SU-DHL-6 (cell line): ENCODE data around the gene CATSPER4.

Source experiments
- H2AFZ ChIP-seq: fragments of 200-600 bp; sonication (generic); 2 replicates; pipeline ENCODE4 v1.6.1; 2014; ENCODE audit warnings: low read depth, mild to moderate bottlenecking, moderate library complexity, mixed read lengths, antibody characterized with exemption, low read length; ENCODE audit not compliant: severe bottlenecking
- H3F3A ChIP-seq: fragments of 200-600 bp; shearing (Covaris generic); 2 replicates; pipeline ENCODE4 v1.6.0; 2016; ENCODE audit warnings: antibody characterized with exemption, mild to moderate bottlenecking; ENCODE audit not compliant: insufficient read depth
- H3K27ac ChIP-seq: fragments of 200-600 bp; sonication (generic); 2 replicates; pipeline ENCODE4 v1.5.1; 2016; ENCODE audit warnings: low read depth, mild to moderate bottlenecking, low read length, moderate library complexity, mixed read lengths
- H3K27me3 ChIP-seq: fragments of 200-600 bp; sonication (generic), shearing (Covaris generic); 2 replicates; pipeline ENCODE4 v1.6.0; 2014; ENCODE audit warnings: mild to moderate bottlenecking, low read length
- H3K36me3 ChIP-seq: fragments of 200-600 bp; sonication (generic); 2 replicates; pipeline ENCODE4 v1.6.1; 2014; ENCODE audit warnings: mild to moderate bottlenecking, low read length, mixed read lengths
- H3K4me2 ChIP-seq: fragments of 300-600, 200-600 bp; shearing (Covaris generic), sonication (generic); 2 replicates; pipeline ENCODE4 v1.6.0; 2014; ENCODE audit warnings: low read length, low read depth, mild to moderate bottlenecking; ENCODE audit not compliant: poor library complexity, severe bottlenecking
- H3K4me3 ChIP-seq: fragments of 200-600 bp; sonication (generic); 2 replicates; pipeline ENCODE4 v1.5.1; 2014; ENCODE audit warnings: antibody characterized with exemption, low read length, mild to moderate bottlenecking, mixed read lengths; ENCODE audit not compliant: insufficient read depth, poor library complexity, severe bottlenecking
- H3K79me2 ChIP-seq: fragments of 200-600 bp; sonication (generic); 2 replicates; pipeline ENCODE4 v1.6.1; 2014; ENCODE audit warnings: mild to moderate bottlenecking, low read length, moderate library complexity; ENCODE audit not compliant: insufficient read depth
- H3K9ac ChIP-seq: fragments of 200-600 bp; sonication (generic); 2 replicates; pipeline ENCODE4 v1.7.0; 2014; ENCODE audit warnings: mild to moderate bottlenecking, low read length
- H3K9me2 ChIP-seq: fragments of 200-600 bp; sonication (generic); replicated peaks from 2 replicates; pipeline ENCODE4 v1.6.1; 2014; ENCODE audit warnings: low read length; ENCODE audit not compliant: insufficient read depth
- H3K9me3 ChIP-seq: fragments of 200-600 bp; sonication (generic); 2 replicates; pipeline ENCODE4 v1.6.1; 2014; ENCODE audit warnings: low read length, mixed read lengths; ENCODE audit not compliant: insufficient read depth
- H4K20me1 ChIP-seq: fragments of 200-600 bp; sonication (generic); 2 replicates; pipeline ENCODE4 v1.6.1; 2014; ENCODE audit warnings: low read depth, mild to moderate bottlenecking, antibody characterized with exemption, low read length, moderate library complexity, mixed read lengths
- EZH2phosphoT487 ChIP-seq: fragments of 200-600 bp; sonication (generic), shearing (Covaris generic); conservative IDR thresholded peaks from 2 replicates; pipeline ENCODE4 v1.6.1; 2018; ENCODE audit warnings: mild to moderate bottlenecking, antibody characterized with exemption, low read length, moderate library complexity, mixed read lengths
- TF ChIP-seq, protein P1 (sequence below): fragments of 200-600 bp; sonication (generic); IDR thresholded peaks from one replicate; pipeline ENCODE4 v1.5.1; 2017; ENCODE audit warnings: antibody characterized with exemption, mild to moderate bottlenecking, low read length, moderate library complexity; ENCODE audit not compliant: insufficient read depth, poor library complexity, severe bottlenecking

CATSPER4 gene

DNA sequence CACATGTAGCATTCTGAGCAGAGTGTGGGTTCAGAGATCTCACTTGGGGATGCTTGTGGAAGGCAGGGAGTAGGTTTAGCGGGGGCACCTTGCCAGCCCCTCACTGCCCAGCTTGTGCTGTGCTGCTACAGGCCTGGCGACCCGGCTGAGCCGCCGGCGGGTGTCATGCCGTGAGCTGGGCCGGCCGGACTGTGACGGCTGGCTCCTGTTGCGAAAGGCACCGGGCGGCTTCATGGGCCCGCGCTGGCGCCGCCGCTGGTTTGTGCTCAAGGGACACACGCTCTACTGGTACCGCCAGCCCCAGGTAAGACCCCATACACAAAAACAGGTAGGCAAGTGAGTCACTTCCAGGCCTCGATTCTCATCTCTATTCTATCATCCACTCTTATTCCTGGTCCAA is 5.5 kb upstream of the CATSPER4 start:
- Histone ChIP-seq H3K9me3 (no peaks in the 10 kb centered on the region), H3K36me3 (no peaks in the 10 kb centered on the region), H3K4me2 (no peak overlapping the region), H4K20me1 (no peaks in the 10 kb centered on the region), H3K27me3 (no peaks in the 10 kb centered on the region), H3K4me3 (no peak overlapping the region), H2AFZ (no peak overlapping the region), H3K79me2 (no peaks in the 10 kb centered on the region), H3K9me2 (no peaks in the 10 kb centered on the region), H3K9ac (no peak overlapping the region), H3K27ac (no peak overlapping the region), H3F3A (no peaks in the 10 kb centered on the region)
- TF ChIP-seq EZH2phosphoT487: no peak
- TF ChIP-seq, protein P1, sequence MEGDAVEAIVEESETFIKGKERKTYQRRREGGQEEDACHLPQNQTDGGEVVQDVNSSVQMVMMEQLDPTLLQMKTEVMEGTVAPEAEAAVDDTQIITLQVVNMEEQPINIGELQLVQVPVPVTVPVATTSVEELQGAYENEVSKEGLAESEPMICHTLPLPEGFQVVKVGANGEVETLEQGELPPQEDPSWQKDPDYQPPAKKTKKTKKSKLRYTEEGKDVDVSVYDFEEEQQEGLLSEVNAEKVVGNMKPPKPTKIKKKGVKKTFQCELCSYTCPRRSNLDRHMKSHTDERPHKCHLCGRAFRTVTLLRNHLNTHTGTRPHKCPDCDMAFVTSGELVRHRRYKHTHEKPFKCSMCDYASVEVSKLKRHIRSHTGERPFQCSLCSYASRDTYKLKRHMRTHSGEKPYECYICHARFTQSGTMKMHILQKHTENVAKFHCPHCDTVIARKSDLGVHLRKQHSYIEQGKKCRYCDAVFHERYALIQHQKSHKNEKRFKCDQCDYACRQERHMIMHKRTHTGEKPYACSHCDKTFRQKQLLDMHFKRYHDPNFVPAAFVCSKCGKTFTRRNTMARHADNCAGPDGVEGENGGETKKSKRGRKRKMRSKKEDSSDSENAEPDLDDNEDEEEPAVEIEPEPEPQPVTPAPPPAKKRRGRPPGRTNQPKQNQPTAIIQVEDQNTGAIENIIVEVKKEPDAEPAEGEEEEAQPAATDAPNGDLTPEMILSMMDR: no peak

DNA sequence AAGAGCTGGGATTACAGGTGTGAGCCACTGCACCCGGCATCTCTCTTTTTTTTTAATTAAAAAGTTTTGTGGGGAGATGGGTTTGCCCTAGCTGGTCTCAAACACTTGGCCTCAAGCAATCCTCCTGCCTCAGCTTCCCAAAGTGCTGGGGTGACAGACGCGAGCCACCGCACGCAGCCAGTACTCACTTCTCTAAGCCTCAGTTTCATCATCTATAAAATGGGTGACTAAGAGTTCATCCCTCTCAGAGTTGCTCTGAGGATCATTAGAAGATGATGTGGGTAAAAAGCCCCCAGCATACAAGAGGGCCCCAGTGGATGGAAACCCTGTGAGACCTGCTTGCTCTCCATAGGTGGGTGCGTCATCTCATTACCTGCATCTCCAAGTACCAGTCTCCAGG is 2.5 kb upstream of the CATSPER4 start:
- Histone ChIP-seq H3K9me2 (no peaks in the 10 kb centered on the region), H3K27ac (no peak overlapping the region), H3K36me3 (no peaks in the 10 kb centered on the region), H3K9me3 (no peaks in the 10 kb centered on the region), H3K4me3 (no peak overlapping the region), H3K4me2 (no peak overlapping the region), H3F3A (no peaks in the 10 kb centered on the region), H2AFZ (no peak overlapping the region), H3K9ac (no peak overlapping the region), H4K20me1 (no peaks in the 10 kb centered on the region), H3K79me2 (no peaks in the 10 kb centered on the region), H3K27me3 (no peaks in the 10 kb centered on the region)
- TF ChIP-seq, protein P1: no peak
- TF ChIP-seq EZH2phosphoT487: no peak

DNA sequence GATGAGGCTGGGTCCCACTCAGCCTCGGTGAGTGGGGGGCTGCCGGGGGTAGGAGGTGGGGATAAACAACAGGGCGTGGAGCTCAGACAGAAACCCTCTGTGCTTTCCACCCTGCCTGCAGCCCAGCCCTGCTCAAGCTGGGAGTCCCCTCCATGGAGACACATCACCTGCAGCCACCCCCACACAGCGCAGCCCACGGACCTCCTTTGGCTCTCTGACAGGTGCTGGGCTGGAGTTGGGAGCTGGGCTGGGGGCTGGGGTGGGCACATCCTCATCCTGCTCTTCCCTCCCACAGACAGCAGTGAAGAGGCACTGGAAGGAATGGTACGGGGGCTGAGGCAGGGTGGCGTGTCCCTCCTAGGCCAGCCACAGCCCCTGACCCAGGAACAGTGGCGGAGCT is 1.9 kb upstream of the CATSPER4 start:
- H2AFZ ChIP-seq: no peak overlapping the region
- no peak overlapping the region for H3K9ac ChIP-seq
- H3K9me2 ChIP-seq: no peaks in the 10 kb centered on the region
- TF ChIP-seq, protein P1: no peak
- no peak for TF ChIP-seq EZH2phosphoT487
- H3K27ac ChIP-seq: no peak overlapping the region
- no peak overlapping the region for H3K4me3 ChIP-seq
- no peaks in the 10 kb centered on the region for H3F3A ChIP-seq
- no peaks in the 10 kb centered on the region for H4K20me1 ChIP-seq
- H3K36me3 ChIP-seq: no peaks in the 10 kb centered on the region
- H3K9me3 ChIP-seq: no peaks in the 10 kb centered on the region
- no peaks in the 10 kb centered on the region for H3K79me2 ChIP-seq
- no peaks in the 10 kb centered on the region for H3K27me3 ChIP-seq
- H3K4me2 ChIP-seq: no peak overlapping the region

DNA sequence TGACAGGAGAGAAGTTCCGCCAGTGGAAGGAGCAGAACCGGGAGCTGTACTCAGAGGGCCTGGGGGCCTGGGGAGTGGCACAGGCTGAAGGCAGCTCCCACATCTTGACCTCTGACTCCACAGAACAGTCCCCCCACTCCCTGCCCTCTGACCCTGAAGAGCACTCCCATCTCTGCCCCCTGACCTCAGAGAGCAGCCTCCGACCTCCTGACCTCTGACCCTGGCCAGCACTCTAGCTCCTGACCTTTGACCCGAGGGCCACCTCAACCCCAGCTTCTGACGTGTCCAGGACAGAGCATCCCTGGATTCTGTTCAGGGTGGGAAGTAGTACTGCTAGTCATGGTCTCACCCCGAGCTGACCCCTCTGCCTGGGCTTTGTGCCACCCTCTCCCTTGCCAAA is 1.1 kb upstream of the CATSPER4 start:
- H3K4me2 ChIP-seq: no peak overlapping the region
- H3K9me3 ChIP-seq: no peaks in the 10 kb centered on the region
- no peak overlapping the region for H3K27ac ChIP-seq
- no peaks in the 10 kb centered on the region for H3K27me3 ChIP-seq
- H3K79me2 ChIP-seq: no peaks in the 10 kb centered on the region
- H2AFZ ChIP-seq: no peak overlapping the region
- H3K36me3 ChIP-seq: no peaks in the 10 kb centered on the region
- H3K9ac ChIP-seq: no peak overlapping the region
- no peaks in the 10 kb centered on the region for H3F3A ChIP-seq
- TF ChIP-seq, protein P1: no peak
- TF ChIP-seq EZH2phosphoT487: no peak
- H3K9me2 ChIP-seq: no peaks in the 10 kb centered on the region
- no peaks in the 10 kb centered on the region for H4K20me1 ChIP-seq
- no peak overlapping the region for H3K4me3 ChIP-seq
